Retina (tissue), 1 donor: ENCODE measurements around the gene PTPRD.
A peak's percentile ranks its signal among the peaks of the same experiment; 100 is the strongest.

Source experiments
- DNase-seq: peaks from one replicate; pipeline ENCODE4 v3.0.0-alpha.2; 2016

PTPRD gene

GRCh38 chr9:9231946-9232345, 1380.9 kb downstream of the PTPRD start:
- DNase-seq, result no peak

- no peak for DNase-seq
Measured at GRCh38 chr9:9229269-9229668, 1383.5 kb downstream of the PTPRD start.

DNA sequence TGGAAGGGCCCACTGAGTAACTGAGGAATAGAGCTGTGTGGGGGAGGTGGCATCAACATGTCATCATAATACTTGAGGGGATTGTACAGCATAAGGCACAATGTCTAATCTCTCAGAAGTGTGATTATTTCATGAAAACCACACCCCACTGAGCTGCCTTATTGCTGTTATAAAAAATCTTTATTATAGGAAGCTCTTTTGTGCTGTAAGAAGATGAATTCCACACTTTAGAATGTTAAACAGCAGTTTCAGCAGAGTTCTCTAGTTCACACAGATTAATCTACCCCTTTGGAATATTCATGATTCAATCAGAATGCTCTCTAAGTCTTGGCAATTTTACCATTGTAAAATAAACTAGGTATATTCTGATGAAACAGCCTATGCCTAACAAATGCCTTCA, 1389.6 kb downstream of the PTPRD start:
- no peak for DNase-seq

GRCh38 chr9:9222730-9223129, 1390.1 kb downstream of the PTPRD start:
- no peak for DNase-seq

GRCh38 chr9:9216934-9217333, 1395.9 kb downstream of the PTPRD start:
- no peak for DNase-seq

DNA sequence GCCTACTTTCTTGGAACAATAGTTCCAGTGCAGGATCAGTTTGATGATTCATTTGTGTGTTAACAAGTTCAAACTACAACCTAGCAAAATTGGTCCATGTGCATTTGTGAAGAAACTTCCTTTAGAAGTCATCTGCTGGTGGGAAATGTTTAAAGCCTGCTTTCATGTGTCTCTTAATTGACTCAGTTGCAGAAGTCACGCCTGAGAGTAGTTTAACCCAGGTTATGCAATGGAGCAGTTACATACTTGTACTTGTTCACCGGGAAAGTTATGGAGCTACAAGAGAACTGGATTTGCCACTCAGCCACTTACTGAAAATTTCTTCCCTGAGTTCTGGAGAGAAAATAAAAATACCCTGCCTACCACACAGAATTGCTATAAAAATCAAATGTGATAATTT, 1397.8 kb downstream of the PTPRD start:
- no peak for DNase-seq

GRCh38 chr9:9214066-9214465, 1398.7 kb downstream of the PTPRD start:
- peak; percentile 13 for DNase-seq

DNA sequence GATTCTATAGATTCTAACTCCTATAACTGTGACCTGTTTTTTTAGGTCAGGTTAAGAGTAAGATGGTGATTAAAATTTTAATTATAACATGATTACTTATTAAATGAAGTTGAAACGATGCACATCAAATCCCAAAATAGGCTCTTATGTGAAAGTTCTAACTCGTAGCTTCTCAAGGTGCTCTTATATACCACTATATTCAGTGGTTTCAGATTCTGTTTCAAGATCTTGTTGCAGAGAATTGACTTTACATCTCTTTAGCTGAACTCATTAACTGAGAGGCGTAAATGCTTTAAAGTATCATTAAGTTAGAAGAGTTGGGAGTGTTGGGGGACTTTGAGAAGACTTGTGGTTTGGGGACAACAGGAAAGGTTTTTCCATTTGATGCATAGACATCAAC, 1399.8 kb downstream of the PTPRD start:
- no peak for DNase-seq

- no peak for DNase-seq
Measured at GRCh38 chr9:9202276-9202675, 1410.5 kb downstream of the PTPRD start.

- DNase-seq, result no peak
Measured at GRCh38 chr9:9186086-9186485, 1426.7 kb downstream of the PTPRD start.

GRCh38 chr9:9182431-9182830, 1430.4 kb downstream of the PTPRD start:
- DNase-seq, result no peak

GRCh38 chr9:9177081-9177480, 1435.7 kb downstream of the PTPRD start:
- DNase-seq, result no peak

DNA sequence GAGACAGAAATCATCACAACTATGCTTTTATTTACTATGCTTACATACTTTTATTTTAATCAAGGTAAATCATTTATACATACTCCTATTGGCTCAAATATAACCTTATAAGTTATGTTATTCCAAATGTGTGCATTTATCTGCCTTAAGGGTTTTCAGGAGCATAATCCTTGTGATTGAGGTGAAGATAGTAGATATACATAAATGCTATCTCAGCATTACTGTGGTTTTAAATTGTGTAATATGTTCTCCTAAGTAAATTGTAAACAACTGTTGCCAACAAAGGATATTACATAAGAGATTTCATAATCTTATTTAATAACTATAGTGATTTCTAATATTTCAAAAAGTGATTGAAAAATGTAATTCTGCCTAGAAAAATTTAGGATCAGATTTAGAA, 1438.4 kb downstream of the PTPRD start:
- DNase-seq, result no peak

GRCh38 chr9:9173264-9173663, 1439.5 kb downstream of the PTPRD start:
- no peak for DNase-seq

- DNase-seq, result peak; percentile 7
Measured at GRCh38 chr9:9170439-9171134, 1442.2 kb downstream of the PTPRD start.

- no peak for DNase-seq
Measured at GRCh38 chr9:9142001-9142400, 1470.8 kb downstream of the PTPRD start.

DNA sequence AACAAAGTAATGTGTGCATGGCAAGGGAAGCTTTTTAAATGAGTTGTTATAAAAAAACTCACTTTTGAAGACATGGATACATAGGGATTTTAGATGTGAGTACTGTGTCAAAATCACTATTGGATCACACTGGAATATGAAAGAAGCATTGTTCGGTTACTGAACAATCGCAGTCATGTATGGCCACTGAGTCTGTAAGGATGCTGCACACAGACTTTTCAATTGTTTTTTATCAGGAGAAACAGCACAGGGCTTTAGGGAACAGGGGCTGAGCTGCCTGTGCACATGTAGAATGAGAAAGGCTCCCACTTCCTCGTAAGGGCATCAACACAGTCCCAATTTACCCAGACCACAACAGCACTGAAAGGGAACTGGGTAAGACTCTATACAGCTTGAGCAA, 1479.3 kb downstream of the PTPRD start:
- no peak for DNase-seq

GRCh38 chr9:9124616-9125015, 1488.2 kb downstream of the PTPRD start:
- DNase-seq, result no peak

DNA sequence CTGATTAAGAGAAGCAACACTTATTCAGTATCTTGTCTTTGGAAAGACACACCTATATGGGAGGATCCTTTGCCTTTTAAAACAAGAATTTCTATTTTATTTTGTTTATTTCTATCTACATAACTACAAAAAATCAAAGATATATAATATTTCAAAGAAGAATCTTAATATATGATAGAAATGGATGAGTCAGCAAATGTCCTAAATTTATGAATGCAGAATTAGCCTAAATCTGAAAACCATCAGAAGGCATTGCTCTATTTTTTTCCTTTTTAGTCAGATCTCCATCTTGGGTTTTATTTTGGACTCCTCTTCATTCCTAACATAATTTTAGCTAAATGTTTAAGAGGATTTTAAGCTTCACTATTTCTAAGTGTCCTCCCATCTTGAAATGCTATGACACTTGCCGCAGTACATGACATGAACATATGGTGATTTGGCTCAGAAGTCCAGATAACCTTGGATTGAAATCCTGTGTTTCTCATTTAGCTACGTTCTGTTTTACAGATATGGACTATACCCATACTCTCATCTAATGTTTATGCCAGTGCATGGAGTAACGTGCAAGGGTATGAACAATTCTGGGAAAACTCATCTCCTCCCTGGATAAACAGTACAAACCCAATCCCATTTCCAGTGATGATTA, 1490.4 kb downstream of the PTPRD start:
- no peak for DNase-seq

- DNase-seq, result no peak
Measured at GRCh38 chr9:9117866-9118265, 1494.9 kb downstream of the PTPRD start.

- DNase-seq, result no peak
Measured at GRCh38 chr9:9112001-9112720, 1500.6 kb downstream of the PTPRD start.

DNA sequence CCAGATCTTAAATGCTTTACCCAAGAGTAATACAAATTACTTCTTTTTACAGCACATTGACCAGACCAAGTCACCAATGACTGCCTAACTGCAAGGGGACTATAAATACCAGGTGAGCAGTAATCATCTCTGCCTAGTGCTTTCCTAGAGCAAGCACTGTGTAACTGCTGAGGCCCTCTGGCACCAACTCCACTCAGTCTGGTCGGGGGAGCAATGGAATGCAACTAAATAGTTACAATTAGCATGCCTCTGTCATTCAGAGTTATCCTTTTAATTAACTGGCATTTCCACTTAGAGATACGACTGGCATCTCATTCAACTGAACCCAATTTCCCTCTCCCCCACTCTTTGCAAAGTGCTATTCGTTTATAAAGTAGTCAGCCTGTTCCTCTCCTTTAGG, 1504.2 kb downstream of the PTPRD start:
- no peak for DNase-seq

- DNase-seq, result no peak
Measured at GRCh38 chr9:9102295-9102694, 1510.5 kb downstream of the PTPRD start.

GRCh38 chr9:9100070-9100469, 1512.7 kb downstream of the PTPRD start:
- no peak for DNase-seq
